Fibroblast of skin of scalp (primary cell): ENCODE measurements around the gene SEPTIN10. TPM values are rescaled to one million over a fixed set of nuclear protein-coding genes. Genes with fewer than 3 reads are reported as not detected.
"Not testable (repeated sequence)": the region's sequence is repeated elsewhere in the genome, so short reads cannot be mapped to it uniquely, and the experiment has no call there.

Source experiments
- DNase-seq: peaks from one replicate; pipeline ENCODE4 v3.0.0-alpha.2; 2013
- polyA plus RNA-seq, 2 experiments: library from polyadenylated mRNA; unstranded; fragments of 120-200 nt; gene quantifications; one replicate each; pipeline ENCODE4 v1.2.1, GENCODE V29; 2013; ENCODE audit not compliant: insufficient read length in 2 of 2

The SEPTIN10 gene
- 76.1 TPM for polyA plus RNA-seq (2013, experiment 1 of 2; ENCODE audit: insufficient read length)
- 80.6 TPM for polyA plus RNA-seq (2013, experiment 2 of 2; ENCODE audit: insufficient read length)

DNA sequence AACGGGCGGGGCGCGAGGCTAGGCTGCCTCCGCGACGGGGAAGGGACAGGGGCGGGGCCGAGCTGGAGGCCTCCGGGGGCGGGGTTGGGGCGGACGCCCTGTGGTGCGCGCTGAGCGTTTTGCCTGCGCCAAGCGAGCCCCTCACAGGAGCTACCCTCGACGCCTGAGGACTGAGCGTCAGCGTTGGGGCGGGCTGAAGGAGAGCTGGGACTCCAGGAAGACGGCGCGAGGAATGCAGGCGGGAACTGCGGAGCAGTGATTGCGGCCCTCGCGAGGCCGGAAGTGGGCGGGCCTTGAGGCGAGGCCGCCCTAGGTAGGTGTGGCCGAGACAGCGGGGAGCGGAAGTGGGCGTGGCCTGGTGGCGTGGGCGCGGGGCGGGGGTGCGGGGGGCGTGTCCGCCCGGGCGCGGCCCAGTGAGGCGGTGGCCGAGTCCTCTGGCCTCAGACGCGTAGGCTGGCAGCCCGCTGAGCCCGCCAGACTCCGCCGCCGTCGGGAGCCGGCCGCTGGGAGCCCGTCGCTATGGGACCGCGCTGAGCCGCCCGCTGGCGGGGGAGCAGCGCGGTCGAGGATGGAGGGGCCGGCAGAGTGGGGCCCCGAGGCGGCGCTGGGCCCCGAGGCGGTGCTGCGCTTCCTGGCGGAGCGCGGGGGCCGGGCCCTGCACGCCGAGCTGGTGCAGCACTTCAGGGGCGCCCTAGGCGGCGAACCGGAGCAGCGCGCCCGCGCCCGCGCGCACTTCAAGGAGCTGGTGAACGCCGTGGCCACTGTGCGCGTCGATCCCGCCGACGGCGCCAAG lies at the start of gene SEPTIN10, which contains the start of gene SOWAHC:
SEPTIN10 (minus strand) TSS at position 45 of the 793 bp plus-strand sequence. CDS start 139 bp downstream, outside the sequence.
SOWAHC (plus strand) TSS at position 443 of the 793 bp plus-strand sequence; CDS start at position 569, 126 bp downstream.
- peak; percentile 100 for DNase-seq

DNA sequence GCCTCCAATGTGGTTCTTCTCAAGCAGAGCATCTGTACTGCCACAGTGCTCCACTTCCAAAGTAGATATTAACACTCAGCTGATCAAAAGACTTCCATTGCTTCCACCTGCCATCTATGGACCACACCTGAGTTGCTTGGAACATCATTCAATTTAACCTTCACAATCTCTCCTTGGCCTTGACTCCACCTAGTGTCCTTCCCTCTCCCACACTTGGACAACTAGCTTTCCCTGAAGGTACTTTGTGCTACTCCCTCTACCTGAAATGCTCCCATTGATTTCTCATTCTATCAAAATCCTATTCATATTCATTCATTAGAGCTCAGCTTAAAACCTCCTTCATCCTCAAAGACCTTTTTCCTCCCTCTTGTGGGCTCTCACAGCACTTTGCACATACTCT lies 49.1 kb upstream of the SEPTIN10 start:
- DNase-seq = no peak

DNA sequence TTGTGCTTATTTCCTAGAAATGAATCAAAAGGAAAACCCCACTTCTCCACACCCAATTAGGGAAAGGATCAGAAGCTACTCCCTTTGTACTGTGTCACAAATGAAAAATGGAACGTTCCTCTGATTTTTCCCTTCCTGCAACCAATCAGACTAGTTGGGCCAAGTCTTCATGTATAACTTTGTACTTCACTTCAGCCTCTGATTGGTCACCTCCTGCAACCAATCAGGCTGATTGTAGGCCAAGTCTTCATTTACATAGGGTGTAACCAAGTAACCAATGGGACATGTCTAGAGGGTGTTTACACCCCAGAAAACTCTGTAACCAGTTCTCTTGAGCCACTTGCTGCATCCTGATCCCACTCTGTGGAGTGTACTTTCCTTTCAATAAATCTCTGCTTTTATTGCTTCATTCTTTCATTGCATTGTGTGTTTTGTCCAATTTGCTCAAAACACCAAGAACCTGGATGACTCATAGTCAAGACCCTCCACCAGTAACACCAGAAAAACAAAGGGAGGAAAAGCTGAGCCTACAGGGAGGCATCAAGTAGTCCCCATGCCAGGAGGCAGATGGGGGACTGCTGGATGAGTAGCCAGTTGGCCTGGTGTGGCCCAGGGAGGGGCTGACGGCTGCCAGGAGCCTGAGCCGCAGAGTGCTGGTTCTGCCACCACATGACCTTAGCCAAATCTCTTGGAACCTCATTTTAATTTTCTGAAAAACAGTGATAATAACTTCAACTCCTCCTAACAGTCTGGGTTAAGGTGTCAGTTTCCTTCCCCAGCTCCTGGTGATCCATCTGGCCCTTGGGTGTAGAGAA lies 46.5 kb upstream of the SEPTIN10 start:
- no peak for DNase-seq

DNA sequence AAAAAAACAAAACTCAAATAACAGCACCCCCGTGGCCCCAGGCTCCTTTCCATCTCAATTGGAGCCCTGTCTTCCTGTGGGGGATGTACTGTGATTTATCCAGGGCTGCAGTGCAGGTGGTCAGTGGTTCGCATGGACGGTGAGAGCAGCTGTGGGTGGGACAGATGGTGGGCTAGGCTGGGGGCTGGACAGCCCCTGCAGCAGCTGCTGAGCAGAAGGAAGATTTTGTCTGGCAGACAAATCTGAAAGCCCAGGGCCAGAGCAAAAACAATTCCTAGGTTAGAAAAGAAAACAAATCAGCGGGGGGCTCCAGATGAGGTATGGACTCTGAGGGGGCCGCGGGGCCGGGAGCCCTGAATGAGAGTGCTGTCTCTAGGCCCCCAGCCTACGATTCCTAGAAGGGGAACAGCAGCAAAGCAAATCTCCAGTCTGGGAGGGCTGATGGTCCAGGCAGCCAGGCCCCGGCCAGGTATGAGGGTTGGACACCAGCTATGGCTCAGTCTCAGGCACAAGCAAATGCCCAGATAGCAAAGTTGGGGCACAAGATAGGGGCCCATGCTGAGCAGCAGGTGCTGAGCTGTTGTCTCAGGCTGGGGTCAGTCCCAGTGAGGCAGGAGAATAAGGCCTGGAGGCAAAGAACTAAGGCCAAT lies 45.8 kb upstream of the SEPTIN10 start:
- DNase-seq = no peak

DNA sequence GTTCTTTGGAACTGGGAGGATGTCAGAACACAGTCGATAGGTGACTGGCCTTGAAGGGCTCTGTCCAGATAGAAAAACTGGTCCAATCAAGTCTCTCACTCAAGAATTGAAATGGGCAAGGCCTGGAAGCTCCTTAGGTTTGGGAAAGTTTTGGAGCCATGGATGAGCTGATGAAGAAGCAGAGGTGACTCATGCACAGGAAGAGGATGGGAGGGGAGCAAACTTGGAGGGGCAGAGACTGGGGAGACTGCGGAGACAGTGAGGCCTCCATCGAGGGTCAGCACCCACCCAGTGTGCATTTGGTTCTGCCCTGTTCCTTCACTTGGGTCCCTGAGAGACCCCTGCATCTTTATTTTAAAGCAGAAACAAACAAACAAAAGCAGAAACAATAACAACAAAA lies 41.5 kb upstream of the SEPTIN10 start:
- no peak for DNase-seq

DNA sequence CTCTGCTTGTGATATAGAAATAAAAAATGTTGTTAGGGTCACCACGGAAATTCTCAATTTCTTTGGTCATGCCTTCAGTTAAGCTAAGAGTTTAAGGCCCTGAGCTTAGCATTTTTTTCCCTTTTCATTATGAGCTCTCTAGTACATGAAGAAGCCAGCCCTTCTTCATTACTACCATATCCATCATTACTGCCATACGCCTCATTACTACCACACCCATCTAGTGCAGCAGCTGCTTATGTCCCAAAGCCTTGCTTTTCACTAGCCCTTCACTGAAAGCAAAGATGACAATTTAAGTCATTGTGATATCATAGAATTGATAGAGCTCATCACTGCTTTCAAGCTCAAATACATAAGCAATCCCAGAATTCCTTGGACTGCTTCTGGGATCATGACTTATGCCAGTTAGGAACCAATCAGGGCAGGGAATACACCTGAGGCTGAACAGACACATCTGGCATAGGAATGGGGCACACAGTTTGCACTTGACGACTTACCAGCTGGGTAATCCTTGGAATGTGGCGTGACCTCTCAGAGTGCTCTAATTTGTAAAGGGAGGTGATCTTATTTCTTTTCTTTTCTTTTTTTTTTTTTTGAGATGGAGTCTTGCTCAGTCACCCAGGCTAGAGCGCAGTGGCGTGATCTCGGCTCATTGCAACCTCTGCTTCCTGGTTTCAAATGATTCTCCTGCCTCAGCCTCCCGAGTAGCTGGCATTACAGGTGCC lies 40.7 kb upstream of the SEPTIN10 start:
- no peak for DNase-seq

DNA sequence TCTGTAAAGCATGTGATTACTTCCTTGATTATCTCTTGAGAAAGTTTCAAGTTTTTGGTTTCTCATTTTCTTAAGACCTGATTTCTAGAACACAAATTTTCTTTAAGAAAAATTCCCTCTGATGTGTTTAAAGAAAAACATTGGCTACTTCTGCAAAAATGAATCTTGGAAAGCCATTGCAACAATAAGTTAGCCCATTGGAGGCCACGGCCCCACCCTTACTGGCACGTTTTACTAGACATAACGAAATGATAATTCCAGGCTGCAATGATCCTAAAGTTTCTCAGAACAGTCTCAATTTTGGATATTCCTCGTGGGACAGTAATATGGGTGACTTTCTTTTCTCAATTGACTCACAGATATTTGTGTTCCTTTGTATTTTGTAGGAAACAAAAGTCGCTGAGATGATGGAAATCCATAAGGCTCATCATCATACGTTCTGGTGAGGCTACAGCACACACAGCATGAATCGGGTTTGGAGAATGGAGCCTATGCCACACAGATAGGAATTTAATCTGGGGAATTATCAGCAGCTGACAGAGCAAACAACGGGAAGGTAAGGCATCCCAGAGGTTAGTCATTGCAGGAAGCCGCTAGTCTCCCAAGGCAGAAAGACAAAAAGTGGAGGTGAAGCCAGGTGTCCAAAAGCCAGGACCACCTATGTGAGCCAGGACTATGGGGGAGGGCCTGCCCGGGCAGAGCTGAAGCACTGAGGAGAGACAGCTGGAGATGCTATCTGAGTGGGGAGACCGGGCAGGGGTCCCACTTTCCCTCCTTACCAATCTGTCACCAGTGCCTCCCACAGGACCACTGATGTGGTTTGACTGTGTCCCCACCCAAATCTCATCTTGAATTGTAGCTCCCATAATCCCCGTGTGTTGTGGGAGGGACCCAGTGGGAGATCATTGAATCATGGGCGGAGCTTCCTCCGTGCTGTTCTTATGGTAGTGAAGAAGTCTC lies 36.2 kb upstream of the SEPTIN10 start:
- no peak for DNase-seq

DNA sequence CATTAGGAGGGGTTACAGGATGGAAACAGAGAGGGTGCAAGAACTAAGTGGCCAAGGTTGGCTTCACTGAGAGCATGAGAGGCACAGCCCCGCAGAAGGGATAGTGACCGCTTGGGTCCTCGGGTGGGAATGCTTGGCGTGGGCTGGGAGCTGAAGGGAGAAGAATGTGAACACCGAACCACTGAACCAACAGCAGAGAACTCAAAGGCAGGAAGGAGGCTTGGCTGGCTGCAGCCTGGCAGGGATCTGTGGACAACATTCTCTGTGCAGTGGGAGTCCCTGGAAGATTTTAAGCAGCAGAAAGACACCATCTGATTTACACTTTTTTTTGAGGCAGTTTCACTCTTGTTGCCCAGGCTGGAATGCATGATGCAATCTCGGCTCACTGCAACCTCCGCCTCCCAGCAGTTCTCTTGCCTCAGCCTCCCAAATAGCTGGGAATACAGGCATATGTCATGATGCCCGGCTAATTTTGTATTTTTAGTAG lies 34.3 kb upstream of the SEPTIN10 start:
- peak; percentile 63 for DNase-seq

DNA sequence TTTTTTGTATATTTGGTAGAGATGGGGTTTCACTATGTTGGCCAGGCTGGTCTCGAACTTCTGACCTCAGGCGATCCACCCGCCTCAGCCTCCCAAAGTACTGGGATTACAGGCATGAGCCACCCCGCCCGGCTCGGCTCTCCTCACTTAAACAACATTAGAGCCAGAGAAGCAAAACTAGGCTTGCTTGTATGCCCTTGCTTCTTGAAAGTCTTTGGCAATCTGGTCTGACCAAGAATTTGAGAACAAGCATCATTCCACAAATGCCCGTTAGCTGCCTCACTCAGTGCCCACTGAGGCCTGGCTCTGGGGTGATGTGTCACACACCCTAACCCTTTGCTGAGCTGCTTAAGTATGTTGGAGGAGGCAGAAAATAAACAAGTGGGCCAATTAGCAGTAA lies 33.9 kb upstream of the SEPTIN10 start:
- DNase-seq = peak; percentile 72

DNA sequence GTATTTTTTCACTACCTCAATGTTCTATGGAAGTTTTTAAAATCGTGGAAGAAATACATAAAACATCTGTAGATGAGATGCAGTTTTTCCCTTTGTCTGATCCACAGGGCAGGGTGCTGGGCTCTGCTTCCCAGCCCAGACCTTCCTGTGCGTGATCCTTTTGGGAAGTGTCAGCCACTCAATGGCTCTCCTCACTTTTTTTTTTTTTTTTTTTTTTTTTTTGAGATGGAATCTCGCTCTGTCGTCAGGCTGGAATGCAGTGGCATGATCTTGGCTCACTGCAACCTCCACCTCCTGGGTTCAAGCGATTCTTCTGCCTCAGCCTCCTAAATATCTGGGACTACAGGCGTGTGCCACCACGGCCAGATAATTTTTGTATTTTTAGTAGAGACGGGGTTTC lies 33.2 kb upstream of the SEPTIN10 start:
- peak; percentile 30 for DNase-seq

DNA sequence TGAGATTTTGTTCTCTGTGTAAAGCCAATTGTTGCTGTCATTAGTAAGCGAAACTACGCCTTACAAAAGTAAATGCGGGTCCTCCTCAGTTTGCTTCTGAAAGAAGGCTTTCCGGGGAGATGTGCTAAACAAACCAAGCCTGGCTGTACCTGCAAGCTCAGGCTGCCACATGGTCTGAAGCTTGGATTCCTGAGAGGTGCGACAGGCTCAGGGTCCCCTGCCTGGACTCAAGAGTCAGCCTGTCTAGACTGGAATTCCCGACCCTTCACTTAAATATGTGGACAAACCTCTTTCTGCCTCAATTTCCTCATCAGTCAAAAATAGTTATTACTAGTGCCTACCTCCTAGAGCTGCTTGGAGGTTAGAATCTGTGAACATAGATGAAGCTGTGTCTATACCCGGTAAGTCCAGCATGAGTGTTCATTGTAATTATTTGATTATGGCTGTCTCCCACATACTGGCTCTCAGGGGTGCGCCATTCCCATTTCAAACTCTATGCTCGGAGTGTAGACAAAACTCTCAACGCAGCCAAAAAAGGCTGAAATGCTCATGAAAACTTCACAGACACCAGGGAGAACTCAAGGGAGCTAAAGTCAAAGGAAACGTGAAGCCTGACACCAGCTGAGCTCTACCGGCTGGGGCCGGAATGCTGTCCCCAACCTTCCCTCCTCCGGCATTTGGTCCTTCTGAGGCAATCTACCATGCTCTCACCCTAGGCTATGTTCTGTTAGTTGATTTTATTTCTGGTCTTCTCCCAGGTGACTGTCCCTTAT lies 31.8 kb upstream of the SEPTIN10 start:
- no peak for DNase-seq

DNA sequence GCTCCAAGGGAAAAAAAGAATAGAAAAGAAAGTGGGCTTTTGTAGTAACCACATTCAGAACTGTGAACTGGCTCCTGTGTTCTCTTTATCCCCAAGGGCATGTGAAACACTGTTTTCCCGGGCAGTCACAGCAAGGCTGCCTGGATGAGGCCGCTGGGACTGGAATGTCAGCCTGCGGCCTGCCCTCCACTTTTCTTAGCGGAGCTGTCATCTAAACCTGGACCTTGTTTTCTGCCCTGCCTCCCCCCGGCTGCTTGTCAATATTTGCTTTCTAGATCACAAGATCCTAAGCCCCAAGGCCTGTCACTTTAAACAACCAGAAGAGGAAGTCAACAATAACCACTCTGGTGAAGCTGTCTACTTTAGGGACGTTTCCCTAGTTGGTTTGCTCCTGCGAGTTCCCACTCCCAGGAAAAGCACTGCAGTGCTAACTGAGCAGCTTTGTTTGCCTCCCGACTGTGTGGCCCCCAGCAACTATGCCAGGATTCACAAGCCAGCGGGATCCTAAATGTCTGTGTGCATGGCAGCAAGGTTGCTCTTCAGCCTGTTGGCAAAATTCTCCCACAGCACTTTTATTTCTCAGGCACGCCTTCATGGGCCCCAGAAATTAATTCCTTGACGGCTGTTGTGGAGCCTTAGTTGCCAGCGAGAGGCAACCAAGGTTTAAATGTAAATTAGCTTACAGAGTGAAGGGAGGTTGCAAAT lies 31.0 kb upstream of the SEPTIN10 start:
- DNase-seq = peak; percentile 21

DNA sequence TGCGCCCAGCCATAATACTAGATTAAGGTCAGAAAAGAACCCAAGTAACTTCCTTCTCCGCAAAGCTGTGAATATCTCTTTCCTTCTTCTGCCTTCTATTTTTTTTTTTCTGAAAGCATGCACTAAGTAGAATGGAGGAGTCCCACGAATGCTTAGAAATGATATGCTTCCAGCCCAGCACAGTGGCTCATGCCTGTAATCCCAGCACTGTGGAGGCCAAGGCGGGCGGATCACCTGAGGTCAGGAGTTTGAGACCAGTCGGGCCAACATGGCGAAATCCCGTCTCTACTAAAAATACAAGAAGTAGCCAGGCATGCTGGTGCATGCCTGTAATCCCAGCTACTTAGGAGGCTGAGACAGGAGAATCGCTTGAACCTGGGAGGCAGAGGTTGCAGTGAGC lies 26.2 kb upstream of the SEPTIN10 start:
- DNase-seq = not testable (repeated sequence)

DNA sequence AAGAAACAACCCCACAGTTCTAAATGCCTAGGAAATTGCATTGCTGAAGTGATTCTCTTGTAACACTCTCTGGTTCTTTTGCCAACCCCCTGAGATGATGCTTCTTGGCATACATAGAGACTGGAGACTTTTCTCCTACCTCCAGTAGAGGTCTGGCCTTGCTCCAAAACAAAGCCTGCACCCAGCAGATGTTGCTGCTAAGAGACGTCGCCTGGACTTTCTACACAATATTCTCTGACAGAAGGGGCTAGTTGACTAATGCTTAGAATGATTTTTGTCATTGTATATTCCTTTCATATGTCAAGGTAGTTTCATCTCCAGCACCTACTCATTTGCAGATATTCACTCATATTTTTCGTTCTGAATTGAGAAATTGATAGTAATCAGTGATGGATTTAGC lies 25.0 kb upstream of the SEPTIN10 start:
- peak; percentile 24 for DNase-seq

DNA sequence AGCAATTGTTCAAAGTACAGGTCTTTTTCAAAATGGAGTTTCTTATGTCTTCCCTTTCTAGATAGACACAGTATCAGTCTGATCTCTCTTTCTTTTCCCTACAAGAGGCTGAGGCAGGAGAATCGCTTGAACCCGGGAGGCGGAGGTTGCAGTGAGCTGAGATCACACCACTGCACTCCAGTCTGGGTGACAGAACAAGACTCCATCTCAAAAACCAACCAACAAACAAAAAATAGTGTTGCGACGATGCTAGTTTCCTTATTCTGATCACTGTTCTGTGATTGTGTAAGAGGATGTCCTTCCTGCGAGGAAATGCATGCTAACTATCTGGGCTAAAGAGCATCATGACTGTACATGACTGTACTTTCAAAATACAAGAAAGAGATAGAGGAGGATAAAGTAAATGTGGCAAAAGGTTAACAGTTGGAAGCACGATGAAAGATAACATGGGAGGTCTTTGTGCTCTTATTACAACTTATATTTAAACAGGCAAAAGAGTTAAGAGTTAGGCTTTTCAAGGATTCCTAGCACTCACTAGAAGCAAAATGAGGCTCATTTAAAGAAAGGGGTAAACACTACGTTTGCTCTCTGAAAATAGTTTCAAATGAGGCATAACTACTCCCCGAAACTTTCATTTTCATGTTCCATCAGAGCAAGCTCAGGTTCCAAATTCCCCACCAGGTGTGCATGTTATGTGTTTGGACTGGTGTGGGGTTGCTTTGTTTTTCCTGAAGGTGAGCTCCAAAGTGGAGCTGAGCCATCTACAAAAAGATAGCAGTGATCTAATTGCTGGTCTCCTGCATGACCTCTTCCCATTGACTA lies 24.2 kb upstream of the SEPTIN10 start:
- DNase-seq = no peak

DNA sequence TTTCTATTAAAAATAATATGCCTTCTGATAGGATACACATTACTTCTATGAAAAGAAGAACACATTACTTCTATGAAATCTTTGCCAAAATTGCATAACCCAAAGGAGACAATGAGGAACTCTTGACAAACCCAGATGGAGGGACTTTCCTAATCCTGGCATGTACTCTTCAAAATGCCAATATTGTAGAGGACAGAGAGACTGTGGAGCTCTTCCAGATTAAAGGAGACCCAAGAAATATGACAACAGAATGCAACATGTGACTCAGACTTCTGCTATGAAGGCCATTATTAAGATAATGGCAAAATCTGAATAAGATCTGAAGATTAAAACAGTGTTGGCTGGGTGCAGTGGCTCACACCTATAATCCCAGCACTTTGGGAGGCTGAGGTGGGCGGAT lies 22.6 kb upstream of the SEPTIN10 start:
- peak; percentile 29 for DNase-seq

DNA sequence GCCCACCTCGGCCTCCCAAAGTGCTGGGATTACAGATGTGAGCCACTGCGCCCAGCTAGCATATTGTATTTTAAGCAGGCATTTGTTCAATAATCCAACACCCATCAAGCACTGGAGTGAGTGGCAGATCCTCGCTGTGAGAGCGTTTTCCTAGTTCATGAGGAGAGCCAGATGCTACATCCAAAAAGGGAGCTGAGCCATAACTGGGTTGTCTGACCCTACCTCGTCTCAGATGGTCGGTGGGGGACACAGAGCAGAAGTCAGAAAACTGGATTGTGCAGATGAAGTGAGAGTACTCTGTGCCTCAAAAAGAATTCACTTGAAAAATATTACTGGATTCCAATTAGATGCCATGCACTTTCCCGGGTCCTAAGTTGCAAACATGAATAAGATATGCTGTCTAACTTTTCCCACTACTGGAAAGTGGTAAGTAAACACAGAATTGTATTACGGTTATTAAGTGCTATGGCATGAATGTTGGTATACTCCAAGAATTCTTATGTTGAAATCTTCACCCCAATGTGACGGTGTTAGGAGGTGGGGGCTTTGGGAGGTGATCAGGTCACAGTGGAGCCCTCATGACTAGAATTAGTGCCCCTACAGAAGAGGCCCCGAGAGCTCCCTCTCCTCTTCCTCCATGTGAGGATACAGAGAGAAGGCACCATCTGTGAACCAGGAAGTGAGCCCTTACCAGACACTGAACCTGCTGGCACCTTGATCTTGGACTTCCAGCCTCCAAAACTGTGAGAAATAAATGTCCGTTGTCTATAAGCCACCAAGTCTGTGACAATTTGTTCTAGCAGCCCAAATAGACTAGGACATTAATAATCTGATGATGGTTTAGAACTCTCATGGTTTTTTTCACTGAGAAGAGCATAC lies 21.9 kb upstream of the SEPTIN10 start:
- no peak for DNase-seq
